ENCODE data around the gene KCNMB1.

Gene KCNMB1

GRCh38 chr5:170338291-170338690, 50.9 kb downstream of the KCNMB1 start:
- no peak for DNase-seq

GRCh38 chr5:170337045-170337733, 52.0 kb downstream of the KCNMB1 start:
- DNase-seq: no peak

DNA sequence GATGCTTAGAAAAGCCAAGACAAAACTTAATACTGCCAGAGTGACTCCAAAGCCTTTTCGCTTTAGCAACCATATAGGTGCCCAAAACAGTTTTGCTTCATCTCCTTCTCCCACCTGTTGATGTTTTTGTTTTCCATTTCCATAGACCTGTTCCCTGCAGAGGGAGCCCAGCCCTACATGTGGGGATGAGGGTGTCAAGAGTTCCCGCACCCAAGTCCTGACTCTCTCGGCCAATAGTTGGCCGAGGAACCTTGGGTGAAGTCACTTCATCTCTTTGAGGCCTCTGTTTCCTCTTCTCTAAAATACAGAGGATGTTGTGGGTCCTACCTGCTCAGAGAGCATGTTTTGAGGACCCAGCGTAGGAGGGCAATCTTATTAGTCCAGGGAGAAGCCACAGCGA, 53.1 kb downstream of the KCNMB1 start:
- no peak for DNase-seq

- DNase-seq: no peak
These were observed 54.5 kb downstream of the KCNMB1 start for GRCh38 chr5:170334626-170335025.

DNA sequence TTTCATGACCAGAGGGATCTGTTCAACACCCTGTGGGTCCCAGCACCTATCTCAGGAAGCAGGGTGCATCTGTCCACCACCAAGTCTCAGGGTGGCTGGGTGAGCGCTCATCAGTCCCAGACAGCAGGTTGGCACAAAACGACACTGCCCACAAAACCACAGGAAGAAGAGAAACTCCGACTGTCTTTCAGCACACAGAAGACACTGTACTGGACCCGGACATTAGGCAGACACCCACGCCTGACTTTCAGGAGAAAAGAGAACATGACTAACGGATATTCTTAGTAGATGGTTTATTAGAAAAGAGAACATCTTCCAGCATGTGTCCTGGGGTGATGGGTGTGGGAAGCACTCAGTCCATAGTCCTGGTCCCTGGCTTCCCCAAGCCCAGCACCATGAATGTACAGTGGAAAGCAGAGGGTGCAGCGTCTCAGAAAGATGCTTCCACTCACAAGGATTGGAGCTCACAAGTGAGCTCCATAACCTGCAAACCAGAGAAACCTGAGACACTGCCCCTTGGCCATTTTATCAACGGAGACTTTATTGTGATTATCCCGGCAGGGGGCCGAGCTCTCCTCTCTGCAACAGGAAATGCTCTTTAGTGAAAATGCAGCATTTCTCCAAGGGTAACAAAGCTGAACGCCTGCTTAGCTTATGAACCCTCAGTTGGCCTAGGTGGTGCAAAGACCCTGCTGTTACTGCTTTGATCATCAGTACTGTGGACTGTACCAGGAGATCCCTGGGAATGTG, 55.8 kb downstream of the KCNMB1 start:
- no peak for DNase-seq

GRCh38 chr5:170332058-170332457, 57.1 kb downstream of the KCNMB1 start:
- DNase-seq: no peak

DNA sequence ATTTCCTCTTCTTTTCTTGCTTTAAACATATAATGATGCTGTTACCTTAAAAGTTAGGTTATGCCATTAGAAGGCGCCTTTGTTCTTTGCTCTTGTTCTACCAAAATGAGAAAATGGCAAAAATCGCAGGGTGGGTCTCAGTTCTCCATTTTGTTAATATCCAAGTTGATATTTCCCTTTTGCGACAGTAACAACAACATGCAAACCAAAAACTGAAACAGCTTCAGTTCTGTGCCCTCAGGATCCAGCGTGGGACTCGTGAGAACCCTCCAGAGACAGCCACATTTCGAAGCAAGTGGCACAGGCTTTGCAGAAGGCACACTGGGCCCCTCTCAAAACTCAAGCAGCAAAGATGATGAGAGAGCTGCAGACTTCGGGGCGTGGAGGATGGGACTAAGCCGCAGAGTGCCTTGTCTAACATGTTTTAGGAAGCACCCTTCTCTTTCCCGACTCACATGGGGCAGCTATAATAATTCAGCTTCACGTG, 58.6 kb downstream of the KCNMB1 start:
- no peak for DNase-seq

DNA sequence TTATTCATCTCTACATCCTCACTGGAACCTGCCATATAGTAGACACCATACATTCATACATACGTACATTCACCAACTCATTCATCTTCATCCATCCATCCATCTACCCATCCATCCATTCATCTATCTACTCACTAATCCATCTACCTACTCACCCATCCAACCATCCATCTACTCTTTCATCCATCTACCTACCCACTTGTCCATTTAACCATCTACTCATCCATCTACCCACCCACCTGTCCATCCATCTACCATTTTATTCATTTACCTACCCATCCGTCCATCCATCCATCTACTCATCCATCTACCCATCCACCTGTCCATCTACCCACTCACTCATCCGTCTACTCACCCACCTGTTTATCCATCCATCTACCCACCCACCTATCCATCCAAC, 59.6 kb downstream of the KCNMB1 start:
- DNase-seq: no peak

DNA sequence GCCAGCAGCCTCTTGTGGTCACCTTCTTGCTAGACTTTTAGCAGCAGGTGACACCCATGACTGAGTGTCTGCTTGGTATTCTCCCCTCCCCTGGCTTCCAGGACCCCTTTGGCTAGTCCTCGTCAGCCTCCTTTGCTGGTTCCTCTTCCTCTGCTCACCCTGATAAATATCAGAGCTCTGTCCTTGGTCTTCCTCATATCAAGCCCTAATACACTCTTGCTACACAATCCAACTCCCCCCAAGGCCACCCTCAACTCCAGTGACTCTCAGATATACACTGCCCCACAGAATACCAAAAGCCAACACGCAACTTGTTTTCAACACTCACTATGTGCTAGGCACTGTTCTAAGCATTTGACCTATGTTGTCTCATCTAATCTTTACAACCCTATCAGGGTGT, 61.3 kb downstream of the KCNMB1 start:
- no peak for DNase-seq

DNA sequence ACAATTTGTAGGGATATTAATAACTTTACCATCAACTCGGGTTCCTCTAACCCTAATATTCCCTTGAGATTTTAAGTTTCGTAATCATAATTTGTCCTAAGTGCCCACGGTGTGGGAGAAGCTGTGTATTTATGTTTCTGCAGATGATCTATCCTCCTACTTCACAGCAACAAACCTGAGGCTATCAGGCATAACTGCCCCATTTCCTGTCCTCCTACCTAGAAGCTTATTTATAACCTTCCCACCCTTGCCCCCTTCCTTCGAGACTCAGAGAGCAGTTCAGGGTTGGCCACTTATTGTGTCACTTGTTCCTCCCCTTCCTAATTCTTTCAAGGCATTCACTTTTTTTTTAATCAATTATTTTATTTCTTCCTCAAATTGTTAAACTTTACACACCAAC, 62.0 kb downstream of the KCNMB1 start:
- no peak for DNase-seq
